ENCODE measurements around the gene PITPNM2.
"Not testable (repeated sequence)": the region's sequence is repeated elsewhere in the genome, so short reads cannot be mapped to it uniquely, and the experiment has no call there.

Gene PITPNM2

DNA sequence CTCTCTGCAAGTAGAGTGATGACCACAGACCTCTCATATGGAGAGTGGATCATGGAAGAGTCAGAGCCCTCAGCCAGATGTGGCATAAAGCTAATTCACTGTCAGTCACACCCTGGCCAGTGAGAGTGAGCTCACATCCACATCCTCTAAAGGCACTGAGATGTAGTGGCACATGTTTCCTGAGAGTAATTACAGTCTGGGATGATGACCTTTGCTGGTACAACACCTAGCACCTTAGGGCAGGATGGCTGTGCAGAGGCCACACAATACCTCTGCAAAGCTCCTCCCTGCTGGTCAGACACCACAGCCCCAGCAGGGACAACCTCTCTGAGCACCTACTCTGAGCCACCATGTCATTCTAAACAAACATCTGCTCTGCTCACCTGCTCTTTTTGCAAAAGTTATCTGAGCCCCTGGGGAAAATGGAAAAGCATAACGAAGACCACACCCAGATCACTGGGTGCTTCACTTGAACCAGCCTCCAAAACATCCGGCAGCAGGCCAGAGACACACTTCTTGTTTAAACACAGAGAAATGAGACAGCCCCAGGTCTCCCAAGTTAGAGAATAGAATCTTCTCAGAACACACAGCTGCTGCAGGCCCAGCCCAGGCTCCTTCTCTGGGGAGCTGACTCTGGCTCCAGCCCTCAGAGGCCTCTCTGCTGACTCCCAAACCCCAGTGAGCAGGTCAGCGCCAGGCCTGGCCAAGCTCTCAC, 30.3 kb downstream of the PITPNM2 start:
- no peak for DNase-seq (ENCODE audit: low read depth)

DNA sequence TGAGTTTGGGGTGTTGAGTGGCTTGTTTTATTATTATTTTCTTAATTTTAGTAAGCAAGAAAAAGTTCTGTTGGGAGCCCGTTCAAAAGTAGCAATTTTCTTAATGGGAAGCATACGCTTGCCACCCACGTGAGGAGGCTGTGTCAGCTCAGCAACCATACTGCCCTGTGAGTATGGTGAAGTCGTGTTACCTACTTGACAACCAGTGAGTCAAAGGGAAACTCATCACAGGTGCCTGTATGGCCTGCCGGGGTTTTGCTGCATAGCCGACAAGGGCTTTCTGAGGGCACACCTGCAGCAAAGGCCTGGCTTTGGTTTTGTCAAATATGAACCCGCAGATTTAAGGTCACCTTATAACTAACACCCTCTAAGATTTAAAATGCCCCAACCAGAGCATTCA, 31.1 kb downstream of the PITPNM2 start:
- DNase-seq (ENCODE audit: low read depth) = no peak

DNA sequence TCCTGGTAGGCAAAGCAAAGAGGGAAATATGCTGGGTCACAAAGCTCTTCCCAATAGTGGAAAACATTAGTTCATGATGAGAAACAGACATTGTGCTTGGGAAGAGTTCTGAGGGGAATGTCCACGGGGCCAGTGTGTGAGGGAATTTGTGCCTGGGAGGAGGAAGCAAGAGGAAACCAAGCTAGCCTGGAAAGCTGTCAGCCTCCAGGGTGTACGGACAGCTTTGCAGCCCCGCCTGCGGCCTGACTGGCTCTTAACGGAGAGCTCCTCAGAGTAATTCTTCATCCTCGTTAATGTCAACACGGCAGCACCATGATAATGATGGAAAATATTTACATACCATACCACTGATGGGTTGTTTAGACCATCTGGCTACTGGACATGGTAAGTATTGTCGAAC, 32.4 kb downstream of the PITPNM2 start:
- no peak for DNase-seq (ENCODE audit: low read depth)

DNA sequence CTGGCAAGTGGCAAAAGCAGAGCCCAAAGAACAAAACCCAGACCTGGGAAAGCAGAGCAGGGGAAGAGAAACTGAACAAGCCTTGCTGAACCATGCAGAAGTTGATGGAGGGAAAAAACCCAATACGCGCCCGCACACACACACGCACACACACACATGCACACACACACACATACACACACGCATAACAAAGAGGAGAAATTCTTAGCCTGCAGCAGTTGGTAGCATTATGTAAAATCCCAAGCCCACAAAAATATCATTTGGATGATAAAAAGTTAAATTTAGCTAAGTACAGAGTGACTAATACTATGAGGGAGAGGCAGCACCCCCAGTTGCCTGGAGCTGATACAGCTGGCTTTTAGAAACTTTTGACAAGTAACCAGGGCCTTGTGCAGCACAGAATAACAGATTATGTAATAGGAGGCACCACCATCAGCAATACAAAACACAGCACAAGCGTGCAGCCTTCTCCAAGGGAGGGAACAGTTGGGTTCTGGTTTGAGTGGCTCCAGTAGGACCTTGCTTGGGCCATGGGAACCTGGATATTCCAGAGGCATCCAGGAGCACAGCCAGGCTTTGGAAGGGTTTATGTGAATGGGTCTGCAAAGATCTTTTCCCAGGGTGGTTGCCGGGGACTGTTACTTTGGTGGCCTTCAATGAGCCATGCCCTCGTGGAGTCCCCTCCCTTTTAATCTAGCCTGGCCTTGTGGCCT, 35.3 kb downstream of the PITPNM2 start:
- no peak for DNase-seq (ENCODE audit: low read depth)

DNA sequence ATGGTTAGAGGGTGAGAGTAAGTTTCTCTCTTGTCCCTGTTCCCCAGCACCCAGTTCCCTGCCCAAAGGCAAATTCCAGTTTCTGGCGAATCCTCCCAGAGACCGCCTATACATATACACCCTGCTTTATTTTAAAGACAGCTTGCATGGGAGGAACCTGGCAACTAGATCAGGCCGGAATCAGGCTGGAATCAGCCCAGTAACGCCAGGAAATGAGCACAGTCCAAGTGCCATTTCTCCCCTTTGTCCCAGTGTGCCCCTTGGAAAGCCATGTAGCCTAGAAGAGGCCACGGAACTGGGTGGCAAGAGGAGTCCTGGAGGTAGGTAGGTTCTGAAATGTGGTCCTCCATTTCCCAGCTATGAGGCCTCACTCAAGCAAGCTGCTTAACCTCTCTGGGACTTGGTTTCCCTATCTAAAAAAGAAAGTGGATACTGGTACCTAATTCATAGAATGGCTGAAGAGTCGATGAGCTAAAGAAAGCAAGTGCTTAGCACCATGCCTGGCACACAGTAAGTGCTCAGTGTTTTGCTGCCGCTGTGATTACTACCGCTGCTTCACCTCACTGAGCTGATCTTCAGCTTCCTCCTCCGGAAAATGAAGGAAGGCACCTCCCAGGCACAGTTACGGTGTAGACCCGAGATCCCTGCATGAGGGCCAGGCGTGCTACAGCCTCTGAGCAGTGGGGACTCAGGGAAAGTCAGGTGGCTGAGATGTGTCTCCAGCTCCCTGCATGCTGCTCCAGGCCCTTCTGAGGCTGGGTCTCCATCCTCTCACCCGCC, 36.4 kb downstream of the PITPNM2 start:
- no peak for DNase-seq (ENCODE audit: low read depth)

DNA sequence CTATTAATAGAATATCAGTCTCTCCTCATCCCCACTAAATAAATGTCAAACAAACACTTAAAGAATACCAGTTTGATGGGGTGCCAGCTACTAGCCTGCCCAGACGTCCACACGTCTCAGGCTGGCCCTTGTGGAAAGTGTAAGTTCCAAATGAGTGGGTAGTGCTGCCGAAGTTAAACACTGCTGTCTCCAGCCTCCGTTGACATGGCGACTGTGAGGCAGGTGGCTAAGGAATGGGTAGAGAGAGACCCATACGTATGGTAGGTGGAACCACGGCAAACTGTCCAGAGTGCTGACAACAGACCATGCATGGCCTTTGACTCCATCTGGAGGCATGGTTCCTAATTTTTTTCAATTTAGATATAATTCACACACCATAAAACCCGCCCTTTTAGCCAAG, 37.9 kb downstream of the PITPNM2 start:
- DNase-seq (ENCODE audit: low read depth) = no peak

DNA sequence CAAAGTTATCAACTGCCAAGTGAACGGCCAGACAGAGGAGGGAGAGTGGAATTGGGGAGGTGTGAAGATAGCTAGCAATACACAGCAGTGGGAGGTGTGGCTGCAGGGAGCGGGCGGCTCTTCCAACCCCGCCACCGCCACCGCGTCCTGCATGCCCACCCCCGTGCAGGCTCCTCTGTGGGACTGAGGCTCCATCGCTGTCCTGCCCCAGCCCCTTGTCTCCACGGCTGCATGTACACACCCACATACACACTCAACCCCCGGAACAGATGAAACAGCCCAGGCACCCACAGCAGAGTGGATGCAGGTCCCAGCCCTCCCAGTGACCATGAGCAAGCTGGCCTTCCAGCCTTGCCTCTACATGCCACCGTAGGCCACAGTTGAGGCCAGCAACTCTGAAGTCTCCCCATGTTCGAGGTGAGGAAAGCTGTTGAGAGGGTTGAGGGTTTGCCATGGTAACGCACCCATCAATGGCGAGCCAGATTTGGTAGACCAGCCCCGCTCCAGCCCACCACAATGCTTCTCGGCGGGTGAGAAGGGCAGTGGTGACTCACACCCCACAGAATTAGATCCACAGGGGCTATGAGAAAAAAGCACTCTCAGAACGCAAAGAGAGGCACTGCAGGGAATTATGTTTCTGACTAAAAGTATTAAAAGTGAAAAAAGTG, 39.3 kb downstream of the PITPNM2 start:
- DNase-seq (ENCODE audit: low read depth) = no peak

DNA sequence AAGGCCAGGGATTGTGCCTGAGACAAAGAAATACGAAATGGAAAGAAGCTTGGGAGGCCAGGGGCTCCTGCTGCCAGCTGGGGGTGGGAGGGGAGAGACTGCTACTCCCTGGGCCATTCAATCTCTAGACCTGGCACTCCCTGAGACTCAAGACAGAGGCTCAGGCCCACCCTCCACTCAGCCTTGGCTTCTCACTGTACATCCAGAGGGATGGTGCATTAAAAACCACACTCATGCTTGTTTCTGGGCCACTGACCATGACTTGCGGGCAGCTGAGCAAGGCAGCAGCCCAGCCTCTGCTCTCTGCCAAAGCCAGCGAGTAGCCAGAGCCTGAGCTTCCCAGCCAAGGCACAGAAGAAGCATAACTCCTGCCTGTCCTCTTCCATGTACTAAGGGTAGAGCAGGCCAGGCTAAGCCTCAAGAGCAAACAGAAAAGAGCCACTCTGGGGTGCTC, 41.5 kb downstream of the PITPNM2 start:
- no peak for DNase-seq (ENCODE audit: low read depth)

DNA sequence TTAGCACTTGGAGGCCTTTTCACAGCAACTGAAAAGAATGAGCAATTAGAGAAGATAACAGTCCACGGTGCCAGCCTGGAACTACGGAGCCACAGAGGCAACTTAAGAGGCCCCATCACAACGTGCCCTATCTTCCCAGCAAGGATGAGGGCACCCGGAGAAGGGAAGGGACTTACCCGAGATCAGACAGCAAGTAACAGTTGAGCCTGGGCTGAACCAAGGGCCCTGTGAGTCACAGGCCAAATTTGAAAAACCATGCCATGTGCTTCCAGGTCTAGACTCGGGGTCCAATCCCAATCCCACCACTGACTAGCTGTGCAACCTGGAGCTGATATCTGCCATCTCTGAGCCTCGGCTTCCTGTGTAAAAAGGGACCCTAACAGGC, 42.2 kb downstream of the PITPNM2 start:
- no peak for DNase-seq (ENCODE audit: low read depth)

DNA sequence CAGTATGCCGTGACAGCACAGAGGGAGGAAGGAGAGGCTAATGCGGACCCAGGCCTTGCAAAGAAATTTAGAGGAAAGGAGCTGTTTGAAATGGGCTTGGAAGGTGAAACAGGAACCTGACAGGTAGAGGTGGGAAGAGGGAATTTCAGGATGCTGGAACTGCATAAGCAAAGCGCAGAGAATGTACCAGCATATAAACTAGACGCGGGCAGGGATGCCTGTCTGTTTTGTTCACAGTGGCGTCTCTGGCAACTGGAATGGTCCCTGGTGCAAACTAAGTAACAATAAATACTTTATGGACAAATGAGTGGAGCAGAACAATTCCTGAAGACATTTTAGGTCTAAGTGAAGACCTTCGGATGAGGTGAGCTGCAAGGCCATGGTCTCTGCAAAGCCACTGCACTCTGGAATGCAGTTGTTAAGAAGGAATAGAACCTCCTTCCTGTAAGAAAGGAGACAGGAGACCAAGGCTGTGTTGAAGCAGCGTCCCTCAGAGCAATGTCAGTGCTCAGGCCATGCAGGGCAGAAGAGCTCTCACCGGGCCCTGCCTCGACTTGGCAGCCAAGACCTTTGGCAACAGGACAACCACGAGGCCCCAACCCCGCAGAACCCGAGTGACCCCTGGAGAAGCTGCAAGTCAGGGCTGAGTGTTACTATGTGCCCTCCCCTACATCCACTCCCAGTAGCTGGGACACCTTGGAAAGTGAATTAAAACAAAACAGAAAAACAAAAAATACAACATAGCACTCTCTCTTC, 42.8 kb downstream of the PITPNM2 start:
- DNase-seq (ENCODE audit: low read depth) = no peak

DNA sequence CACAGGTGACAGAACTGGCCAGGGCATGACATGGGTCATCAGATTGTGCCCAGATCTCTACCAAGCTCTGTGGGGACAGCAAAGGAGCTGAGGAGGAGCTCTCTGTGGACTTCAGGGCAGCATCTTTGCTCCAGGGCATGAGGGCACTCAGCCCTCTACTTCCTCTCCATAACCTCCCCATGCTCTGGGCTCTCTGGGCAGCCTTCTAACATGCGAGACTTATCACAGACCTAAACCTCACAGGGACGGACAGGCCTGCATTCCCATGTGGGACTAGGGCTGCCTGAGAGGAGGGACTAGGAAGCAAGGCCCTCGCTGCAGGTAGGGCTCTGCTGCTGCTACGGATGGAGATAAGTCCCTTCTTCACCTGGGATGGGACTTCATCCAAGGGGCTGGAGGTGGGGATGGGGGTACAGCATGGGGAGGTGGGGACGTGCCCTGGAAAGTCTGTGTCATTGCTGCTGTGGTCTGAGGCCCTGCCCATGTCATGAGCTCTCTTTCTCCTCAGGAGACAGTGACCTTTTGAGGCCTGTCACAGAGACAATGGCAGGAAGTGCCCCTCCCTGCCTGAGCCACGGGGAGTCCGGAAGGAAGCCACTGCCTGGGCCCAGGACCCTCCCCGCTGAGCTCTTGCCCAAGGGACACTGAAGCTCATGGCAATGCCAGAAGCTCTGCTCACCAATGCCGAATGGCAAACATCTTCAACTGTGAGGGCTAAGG, 44.1 kb downstream of the PITPNM2 start:
- peak; percentile 13 for DNase-seq (ENCODE audit: low read depth)

DNA sequence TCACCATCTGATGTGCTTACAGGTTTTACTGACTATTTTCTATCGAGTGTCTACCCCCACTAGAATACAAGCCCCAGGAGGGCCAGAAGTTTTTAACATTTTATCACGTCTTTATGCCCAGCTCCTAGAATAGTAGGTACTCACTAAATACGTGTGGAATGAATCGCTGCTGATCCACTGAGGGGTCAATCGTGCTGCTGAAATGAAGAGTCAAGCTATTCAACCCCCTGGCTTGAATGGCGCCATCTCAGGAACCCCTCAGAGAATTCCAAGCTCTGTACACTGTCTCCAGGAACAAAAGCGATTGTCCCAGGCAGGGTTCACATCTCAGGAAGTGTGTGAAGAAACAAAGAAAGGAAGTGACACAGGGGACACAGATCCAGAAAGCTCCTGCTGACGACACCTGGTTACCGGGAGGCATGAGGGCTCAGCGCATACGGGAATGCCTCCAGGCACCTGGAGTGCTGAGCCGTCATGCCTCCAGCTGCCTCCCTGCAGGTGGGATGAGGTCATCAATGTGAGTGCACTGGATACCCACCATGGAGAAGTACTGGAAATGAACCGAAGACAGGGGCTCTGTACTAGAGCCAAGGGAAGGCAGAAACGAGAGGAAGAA, 45.6 kb downstream of the PITPNM2 start:
- DNase-seq (ENCODE audit: low read depth) = no peak

DNA sequence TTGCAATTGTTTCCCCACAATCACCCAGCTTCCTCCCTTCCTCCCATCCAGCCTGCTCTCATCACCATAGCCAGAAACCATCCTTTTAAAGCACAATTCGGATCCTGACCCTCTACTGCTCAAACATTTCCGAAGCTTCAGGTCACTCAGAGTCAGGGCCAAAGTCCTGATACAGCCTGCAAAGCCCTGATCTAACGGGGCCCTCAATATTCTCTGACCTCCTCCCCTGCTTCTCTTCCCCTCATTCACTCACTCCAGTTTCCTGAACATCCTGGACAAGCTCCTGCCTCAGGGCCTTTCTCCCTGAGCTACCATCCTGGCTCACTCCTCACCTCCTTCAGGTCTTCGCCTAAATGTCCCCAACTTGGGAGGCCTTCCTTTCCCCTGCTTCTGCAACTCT, 46.1 kb downstream of the PITPNM2 start:
- no peak for DNase-seq (ENCODE audit: low read depth)

DNA sequence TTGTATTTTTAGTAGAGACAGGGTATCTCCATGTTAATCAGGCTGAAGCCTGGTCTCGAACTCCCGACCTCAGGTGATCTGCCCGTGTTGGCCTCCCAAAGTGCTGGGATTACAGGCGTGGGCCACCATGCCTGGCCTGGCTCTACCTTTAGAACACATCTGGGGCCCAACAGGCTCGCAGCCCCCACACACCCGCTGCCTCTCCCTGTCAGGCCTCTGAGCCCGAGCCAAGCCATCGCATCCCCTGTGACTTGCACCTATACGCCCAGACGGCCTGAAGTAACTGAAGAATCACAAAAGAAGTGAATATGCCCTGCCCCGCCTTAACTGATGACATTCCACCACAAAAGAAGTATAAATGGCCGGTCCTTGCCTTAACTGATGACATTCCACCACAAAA, 46.8 kb downstream of the PITPNM2 start:
- DNase-seq (ENCODE audit: low read depth) = not testable (repeated sequence)

DNA sequence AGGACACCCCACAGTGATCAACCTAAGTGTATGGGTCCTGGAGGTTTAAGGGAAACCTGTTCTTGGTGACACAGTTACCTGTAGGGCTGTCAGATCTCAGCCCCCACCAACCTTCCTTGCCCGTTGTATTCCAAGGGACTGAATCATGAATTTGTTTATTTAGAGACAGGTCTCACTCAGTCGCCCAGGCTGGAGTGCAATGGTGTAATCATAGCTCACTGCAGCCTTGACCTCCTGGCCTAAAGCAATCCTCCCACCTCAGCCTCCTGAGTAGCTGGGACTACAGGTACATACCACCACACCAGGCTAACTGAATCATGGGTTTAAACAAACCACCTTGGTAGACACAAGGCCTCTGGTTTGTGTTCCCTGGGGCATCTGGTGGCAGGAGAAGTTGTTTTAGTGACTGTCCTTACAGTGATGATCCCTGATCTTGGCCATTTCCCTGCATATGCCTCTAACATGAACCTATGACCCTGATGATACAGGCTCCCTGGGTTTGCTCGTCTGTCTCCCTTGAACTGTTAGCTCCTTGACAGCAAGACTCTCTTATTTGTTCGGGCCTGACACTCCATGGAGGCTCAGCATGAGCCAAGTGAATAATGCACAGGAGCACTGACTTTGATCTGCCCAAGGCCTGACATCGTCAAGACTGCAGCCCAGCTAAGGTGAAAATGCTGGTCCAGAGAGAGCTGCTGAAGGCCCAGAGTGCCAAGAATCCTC, 47.9 kb downstream of the PITPNM2 start:
- no peak for DNase-seq (ENCODE audit: low read depth)

DNA sequence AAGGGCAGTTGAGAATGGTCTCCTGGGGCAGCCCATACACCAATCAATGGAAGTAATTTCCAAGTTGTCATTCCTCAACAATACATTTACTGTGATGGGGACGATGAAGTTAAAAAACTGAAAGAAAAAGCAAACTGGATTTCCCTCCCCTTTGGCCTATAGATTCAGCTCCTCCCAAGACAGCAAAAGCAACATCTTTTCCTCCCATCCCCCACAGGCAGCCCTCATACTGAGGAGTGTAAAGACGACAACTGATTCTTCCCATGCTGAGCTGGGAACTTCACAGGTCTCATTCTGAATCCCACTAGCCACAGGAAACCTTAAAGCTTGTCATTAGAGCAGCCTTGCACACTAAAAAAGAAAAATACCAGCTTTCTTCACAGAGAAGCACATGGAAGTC, 48.5 kb downstream of the PITPNM2 start:
- DNase-seq (ENCODE audit: low read depth) = no peak

DNA sequence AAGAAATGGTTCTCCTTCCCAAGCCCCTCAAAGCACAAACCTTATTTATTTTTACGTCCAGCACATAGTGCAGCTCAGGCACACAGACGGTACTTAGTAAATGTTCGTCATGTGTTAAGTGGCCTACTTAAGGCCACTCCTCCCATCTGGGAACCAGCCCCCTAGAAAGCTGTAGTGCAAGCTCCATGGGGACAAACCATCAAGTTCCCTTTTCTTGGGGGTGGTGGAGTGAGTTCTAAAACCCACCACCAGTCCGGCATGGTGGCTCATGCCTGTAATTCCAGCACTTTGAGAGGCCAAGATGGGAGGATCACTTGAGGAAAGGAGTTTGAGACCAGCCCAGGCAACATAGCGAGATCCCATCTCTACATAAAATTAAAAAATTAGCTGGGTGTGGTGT, 49.4 kb downstream of the PITPNM2 start:
- DNase-seq (ENCODE audit: low read depth) = no peak
